ENCODE results near the gene GCK.

Gene GCK

DNA sequence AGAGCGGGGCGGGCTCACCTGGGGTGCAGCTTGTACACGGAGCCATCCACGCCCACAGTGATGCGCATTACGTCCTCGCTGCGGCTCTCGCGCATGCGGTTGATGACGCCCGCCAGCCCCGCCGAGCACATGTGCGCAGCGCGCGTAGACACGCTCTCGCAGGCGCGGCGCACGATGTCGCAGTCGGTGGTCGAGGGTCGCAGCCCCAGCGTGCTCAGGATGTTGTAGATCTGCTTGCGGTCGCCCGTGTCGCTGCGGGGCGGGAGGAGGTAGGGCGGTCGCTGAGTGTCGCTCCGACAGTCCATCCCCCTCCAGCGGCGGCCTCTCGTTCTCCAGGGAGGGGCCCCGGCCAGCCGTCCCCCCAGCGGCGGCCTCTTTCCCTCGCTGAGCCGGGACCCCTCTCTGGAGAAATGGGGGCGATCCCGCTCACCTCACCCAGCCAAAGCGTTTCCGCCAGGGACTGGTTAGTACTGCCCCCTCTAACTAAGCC, 43.7 kb downstream of the GCK start:
- no peaks in the 10 kb centered on the region for H3K36me3 ChIP-seq (ENCODE audit: control insufficient read depth in 1 of 2, insufficient read depth in 2 of 2, low read length in 2 of 2)
- H3K4me3 ChIP-seq (ENCODE audit: low read depth, low read length), result no peak overlapping the region
- no peak overlapping the region for H3K23ac ChIP-seq (ENCODE audit: low read length)
- H2AK5ac ChIP-seq (ENCODE audit: low read length), result no peak overlapping the region
- no peak overlapping the region for H2AFZ ChIP-seq (ENCODE audit: insufficient read depth, low read length, poor library complexity)
- no peak overlapping the region for H4K8ac ChIP-seq (ENCODE audit: low read depth, low read length)
- H3K79me1 ChIP-seq (ENCODE audit: low read length), result peaks cover 9% of the 10 kb centered on the region
- H4K91ac ChIP-seq (ENCODE audit: low read depth, low read length), result no peak overlapping the region
- no peak for DNase-seq
- H3K4me1 ChIP-seq (ENCODE audit: control insufficient read depth in 1 of 2, insufficient read depth in 2 of 2, low read length in 2 of 2), result peaks cover 15 to 30% of the 10 kb centered on the region in 2 experiments
- H3K9me3 ChIP-seq (ENCODE audit: insufficient read depth, low read depth, low read length), result peaks cover 12% of the 10 kb centered on the region
- no peak overlapping the region for H3K27ac ChIP-seq (ENCODE audit: low read depth, low read length)
- no peak overlapping the region for H3K9ac ChIP-seq (ENCODE audit: low read length)
- H3K79me2 ChIP-seq (ENCODE audit: control insufficient read depth, insufficient read depth, low read length, poor library complexity), result no peaks in the 10 kb centered on the region
- H3K4me2 ChIP-seq (ENCODE audit: low read length), result peak overlapping the region; percentile 33
- no peak overlapping the region for H2BK120ac ChIP-seq (ENCODE audit: insufficient read depth, low read length, poor library complexity)
- no peak overlapping the region for H3K18ac ChIP-seq (ENCODE audit: low read length)
- H3K14ac ChIP-seq (ENCODE audit: low read length), result no peak overlapping the region
- no peak overlapping the region for H2BK12ac ChIP-seq (ENCODE audit: low read length)
- H4K12ac ChIP-seq (ENCODE audit: low read depth, low read length), result no peak overlapping the region
- no peak overlapping the region for H3K4ac ChIP-seq (ENCODE audit: low read depth, low read length)
- H2BK5ac ChIP-seq (ENCODE audit: low read depth, low read length, poor library complexity), result no peak overlapping the region
- WGBS (ENCODE audit: extremely low coverage, insufficient coverage, insufficient read length), result no CpG with 5 or more reads among the region's 53 CpGs
- H3K27me3 ChIP-seq (ENCODE audit: insufficient read depth, low read length), result peaks cover 14% of the 10 kb centered on the region

DNA sequence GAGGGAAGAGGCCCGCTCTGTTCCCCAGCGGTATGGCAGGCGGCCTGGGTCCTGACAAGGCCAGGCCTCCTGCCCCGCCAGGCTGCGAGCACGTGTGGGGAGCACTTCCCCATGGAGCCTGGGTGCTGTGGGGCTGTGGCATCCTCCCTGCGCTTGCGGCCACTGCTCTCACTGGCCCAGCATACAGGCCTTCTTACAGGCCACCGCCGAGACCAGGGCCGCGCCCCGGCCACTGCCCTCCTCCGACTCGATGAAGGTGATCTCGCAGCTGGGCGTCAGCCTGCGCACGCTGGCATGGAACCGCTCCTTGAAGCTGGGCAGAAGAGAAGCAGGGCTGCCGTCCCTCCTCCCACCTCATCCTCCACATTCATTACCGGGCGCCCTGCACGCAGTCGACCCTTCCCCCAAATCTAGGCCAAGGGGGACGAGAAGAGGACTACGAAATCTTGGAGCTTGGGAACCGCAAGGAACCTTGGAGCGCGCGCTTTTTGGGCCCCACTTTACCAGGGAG, 44.2 kb downstream of the GCK start:
- Histone ChIP-seq H3K4me2 (ENCODE audit: low read length) (peak overlapping the region; percentile 33), H3K36me3 (ENCODE audit: control insufficient read depth in 1 of 2, insufficient read depth in 2 of 2, low read length in 2 of 2) (no peaks in the 10 kb centered on the region)
- WGBS (ENCODE audit: extremely low coverage, insufficient coverage, insufficient read length), result no CpG with 5 or more reads among the region's 31 CpGs

DNA sequence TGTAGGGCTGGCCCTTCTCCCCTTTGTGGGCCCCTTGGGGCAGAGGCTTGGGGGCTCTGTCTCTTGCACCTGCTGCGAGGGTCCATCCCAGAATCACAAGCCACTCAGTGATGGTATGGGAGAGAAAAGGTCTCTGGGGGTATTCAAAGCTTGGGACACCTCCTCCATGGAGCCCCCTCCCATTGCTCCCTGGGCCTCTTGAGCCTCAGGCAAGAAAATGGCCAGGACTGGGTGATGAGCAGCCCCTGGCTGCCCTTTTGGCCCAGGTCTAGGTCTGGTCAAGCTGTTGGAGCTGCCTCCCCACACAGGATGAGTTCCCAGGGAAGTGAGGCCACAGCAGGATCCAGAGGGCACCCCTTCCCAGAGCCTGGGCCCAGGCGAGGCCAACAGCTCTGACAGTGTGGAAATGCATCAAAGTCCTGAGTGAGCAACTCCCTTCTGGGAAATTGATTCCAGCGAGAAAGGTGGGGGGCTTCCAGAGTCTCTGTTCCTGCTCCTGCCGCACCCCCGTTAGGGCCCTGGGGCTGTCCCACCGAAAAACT, 44.7 kb downstream of the GCK start:
- Histone ChIP-seq H4K12ac (ENCODE audit: low read depth, low read length) (no peak overlapping the region), H3K9ac (ENCODE audit: low read length) (no peak overlapping the region), H3K4ac (ENCODE audit: low read depth, low read length) (no peak overlapping the region), H2AFZ (ENCODE audit: insufficient read depth, low read length, poor library complexity) (no peak overlapping the region), H3K27me3 (ENCODE audit: insufficient read depth, low read length) (peaks cover 14% of the 10 kb centered on the region), H3K79me1 (ENCODE audit: low read length) (peaks cover 9% of the 10 kb centered on the region), H3K14ac (ENCODE audit: low read length) (no peak overlapping the region), H3K23ac (ENCODE audit: low read length) (no peak overlapping the region), H4K8ac (ENCODE audit: low read depth, low read length) (no peak overlapping the region), H3K4me1 (ENCODE audit: control insufficient read depth in 1 of 2, insufficient read depth in 2 of 2, low read length in 2 of 2) (peaks cover 15 to 36% of the 10 kb centered on the region in 2 experiments), H3K18ac (ENCODE audit: low read length) (no peak overlapping the region), H3K4me3 (ENCODE audit: low read depth, low read length) (no peak overlapping the region), H3K9me3 (ENCODE audit: insufficient read depth, low read depth, low read length) (peaks cover 12% of the 10 kb centered on the region), H2BK120ac (ENCODE audit: insufficient read depth, low read length, poor library complexity) (no peak overlapping the region), H2AK5ac (ENCODE audit: low read length) (no peak overlapping the region), H3K36me3 (ENCODE audit: control insufficient read depth in 1 of 2, insufficient read depth in 2 of 2, low read length in 2 of 2) (no peaks in the 10 kb centered on the region), H2BK5ac (ENCODE audit: low read depth, low read length, poor library complexity) (no peak overlapping the region), H2BK12ac (ENCODE audit: low read length) (no peak overlapping the region), H3K79me2 (ENCODE audit: control insufficient read depth, insufficient read depth, low read length, poor library complexity) (no peaks in the 10 kb centered on the region), H3K4me2 (ENCODE audit: low read length) (no peak overlapping the region), H4K91ac (ENCODE audit: low read depth, low read length) (no peak overlapping the region), H3K27ac (ENCODE audit: low read depth, low read length) (no peak overlapping the region)
- no peak for DNase-seq
- no CpG with 5 or more reads among the region's 6 CpGs for WGBS (ENCODE audit: extremely low coverage, insufficient coverage, insufficient read length)

More for the DNA sequence above, 44.2 kb downstream of the GCK start:
- Histone ChIP-seq H3K23ac (ENCODE audit: low read length) (no peak overlapping the region), H4K8ac (ENCODE audit: low read depth, low read length) (no peak overlapping the region), H2AFZ (ENCODE audit: insufficient read depth, low read length, poor library complexity) (no peak overlapping the region), H3K27ac (ENCODE audit: low read depth, low read length) (no peak overlapping the region), H2BK120ac (ENCODE audit: insufficient read depth, low read length, poor library complexity) (no peak overlapping the region), H3K79me2 (ENCODE audit: control insufficient read depth, insufficient read depth, low read length, poor library complexity) (no peaks in the 10 kb centered on the region), H3K4ac (ENCODE audit: low read depth, low read length) (no peak overlapping the region), H4K91ac (ENCODE audit: low read depth, low read length) (no peak overlapping the region), H2AK5ac (ENCODE audit: low read length) (no peak overlapping the region), H2BK5ac (ENCODE audit: low read depth, low read length, poor library complexity) (no peak overlapping the region), H3K79me1 (ENCODE audit: low read length) (peaks cover 9% of the 10 kb centered on the region), H3K14ac (ENCODE audit: low read length) (no peak overlapping the region), H3K9ac (ENCODE audit: low read length) (no peak overlapping the region), H3K4me3 (ENCODE audit: low read depth, low read length) (no peak overlapping the region), H3K9me3 (ENCODE audit: insufficient read depth, low read depth, low read length) (peaks cover 12% of the 10 kb centered on the region), H3K18ac (ENCODE audit: low read length) (no peak overlapping the region), H4K12ac (ENCODE audit: low read depth, low read length) (no peak overlapping the region), H3K4me1 (ENCODE audit: control insufficient read depth in 1 of 2, insufficient read depth in 2 of 2, low read length in 2 of 2) (peaks cover 15 to 35% of the 10 kb centered on the region in 2 experiments), H3K27me3 (ENCODE audit: insufficient read depth, low read length) (peaks cover 14% of the 10 kb centered on the region), H2BK12ac (ENCODE audit: low read length) (no peak overlapping the region)
- no peak for DNase-seq

DNA sequence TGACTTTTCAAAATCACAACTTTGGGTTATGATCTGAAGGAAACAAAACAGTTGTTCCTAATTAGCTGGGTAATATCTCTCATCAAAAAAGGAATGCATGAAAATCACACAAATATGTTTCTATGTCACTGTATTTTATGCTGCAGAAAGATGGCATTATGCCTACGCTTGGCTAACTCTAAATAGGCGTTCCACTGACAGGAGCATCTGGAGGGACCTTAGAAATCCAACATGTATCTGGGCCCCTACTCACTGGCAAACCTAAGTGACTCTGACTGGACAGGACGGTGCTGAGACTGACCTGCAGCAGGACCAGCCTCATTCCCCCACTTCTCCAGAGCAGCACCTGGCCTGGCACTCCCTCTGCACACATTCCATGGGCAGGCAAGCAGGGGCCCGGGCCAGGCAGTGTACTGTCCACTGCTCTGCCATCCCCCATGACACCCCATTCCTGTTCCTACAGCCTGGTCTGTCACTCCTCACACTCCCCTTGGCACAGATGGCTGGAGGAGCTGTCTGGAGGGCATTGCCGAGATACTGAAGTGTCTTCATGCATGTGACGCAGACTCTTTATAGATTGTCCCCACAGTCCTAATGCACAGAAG, 45.5 kb downstream of the GCK start:
- H2BK120ac ChIP-seq (ENCODE audit: insufficient read depth, low read length, poor library complexity), result no peak overlapping the region

More for the DNA sequence above, 45.5 kb downstream of the GCK start:
- no peak overlapping the region for H2BK5ac ChIP-seq (ENCODE audit: low read depth, low read length, poor library complexity)
- no peaks in the 10 kb centered on the region for H3K79me2 ChIP-seq (ENCODE audit: control insufficient read depth, insufficient read depth, low read length, poor library complexity)
- no peak overlapping the region for H3K4me3 ChIP-seq (ENCODE audit: low read depth, low read length)
- H3K4me1 ChIP-seq (ENCODE audit: control insufficient read depth in 1 of 2, insufficient read depth in 2 of 2, low read length in 2 of 2), result peaks cover 15 to 36% of the 10 kb centered on the region in 2 experiments
- DNase-seq, result no peak
- H4K91ac ChIP-seq (ENCODE audit: low read depth, low read length), result no peak overlapping the region
- WGBS (ENCODE audit: extremely low coverage, insufficient coverage, insufficient read length), result no CpG with 5 or more reads among the region's 6 CpGs
- H3K4ac ChIP-seq (ENCODE audit: low read depth, low read length), result no peak overlapping the region
- H3K23ac ChIP-seq (ENCODE audit: low read length), result no peak overlapping the region
- no peak overlapping the region for H3K18ac ChIP-seq (ENCODE audit: low read length)
- no peak overlapping the region for H4K8ac ChIP-seq (ENCODE audit: low read depth, low read length)
- H2AK5ac ChIP-seq (ENCODE audit: low read length), result no peak overlapping the region
- H3K4me2 ChIP-seq (ENCODE audit: low read length), result no peak overlapping the region
- peaks cover 9% of the 10 kb centered on the region for H3K79me1 ChIP-seq (ENCODE audit: low read length)
- no peak overlapping the region for H2BK12ac ChIP-seq (ENCODE audit: low read length)
- H2AFZ ChIP-seq (ENCODE audit: insufficient read depth, low read length, poor library complexity), result no peak overlapping the region
- H3K27me3 ChIP-seq (ENCODE audit: insufficient read depth, low read length), result peaks cover 14% of the 10 kb centered on the region
- no peak overlapping the region for H3K27ac ChIP-seq (ENCODE audit: low read depth, low read length)
- no peak overlapping the region for H3K14ac ChIP-seq (ENCODE audit: low read length)
- H4K12ac ChIP-seq (ENCODE audit: low read depth, low read length), result no peak overlapping the region
- H3K36me3 ChIP-seq (ENCODE audit: control insufficient read depth in 1 of 2, insufficient read depth in 2 of 2, low read length in 2 of 2), result no peaks in the 10 kb centered on the region
- H3K9ac ChIP-seq (ENCODE audit: low read length), result no peak overlapping the region
- peaks cover 12% of the 10 kb centered on the region for H3K9me3 ChIP-seq (ENCODE audit: insufficient read depth, low read depth, low read length)

All from trophoblast cell (in vitro differentiated cells and primary cell).